ENCODE results near the gene DARS2. TPM values are rescaled to one million over a fixed set of nuclear protein-coding genes. Genes with fewer than 3 reads are reported as not detected.
A peak's percentile ranks its signal among the peaks of the same experiment; 100 is the strongest.
"Not testable (repeated sequence)": the region's sequence is repeated elsewhere in the genome, so short reads cannot be mapped to it uniquely, and the experiment has no call there.

Gene DARS2
- polyA plus RNA-seq, 3 donors, result 3.2 to 8.2 (median 6.2) TPM

- H3K9ac ChIP-seq (ENCODE audit: insufficient read depth, low read length, poor library complexity, severe bottlenecking), result no peak overlapping the region
- H3K27me3 ChIP-seq (ENCODE audit: control insufficient read depth in 2 of 2, insufficient read depth in 2 of 2, low read length in 2 of 2), result no peaks in the 10 kb centered on the region
- H4K20me1 ChIP-seq (ENCODE audit: insufficient read depth, low read length), result no peaks in the 10 kb centered on the region
- intact Hi-C loops (cut with micrococcal nuclease), result no loop called here
- no peaks in the 10 kb centered on the region for H3K79me2 ChIP-seq (ENCODE audit: insufficient read depth, low read length)
- H3K4me3 ChIP-seq (replicated peaks in 1 of 3; ENCODE audit: low read depth in 2 of 3, low read length in 3 of 3), result no peak overlapping the region
- Mint-ChIP-seq H3K27ac (no peak overlapping the region), H3K36me3 (peaks cover 53 to 80% of the 10 kb centered on the region in 2 donors), H3K4me1 (no peaks in the 10 kb centered on the region), H3K4me3 (no peak overlapping the region), H3K27me3 (ENCODE audit: low read depth in 3 of 3) (no peaks in the 10 kb centered on the region), H3K9me3 (no peaks in the 10 kb centered on the region)
- TF ChIP-seq CTCF (IDR thresholded peaks at IDR 0.05), result no peak
- no peak for DNase-seq
- H2AFZ ChIP-seq (ENCODE audit: insufficient read depth, low read depth, low read length, poor library complexity, severe bottlenecking), result no peak overlapping the region
- H3K9me3 ChIP-seq (replicated peaks in 1 of 2; ENCODE audit: control insufficient read depth in 1 of 2, insufficient read depth in 1 of 2, low read length in 2 of 2), result no peaks in the 10 kb centered on the region
- WGBS (ENCODE audit: insufficient coverage), result no CpG with 5 or more reads among the region's 2 CpGs
- H3K4me2 ChIP-seq (replicated peaks; ENCODE audit: extremely low read depth, low read length, poor library complexity, severe bottlenecking), result no peak overlapping the region
- peaks cover 55 to 82% of the 10 kb centered on the region in 2 donors for H3K36me3 ChIP-seq (replicated peaks in 1 of 2; ENCODE audit: control insufficient read depth in 1 of 2, insufficient read depth in 2 of 2, low read length in 2 of 2)
- no peak overlapping the region for H3K27ac ChIP-seq (ENCODE audit: low read depth in 1 of 2, low read length in 2 of 2)
- no peaks in the 10 kb centered on the region for H3K4me1 ChIP-seq (ENCODE audit: control insufficient read depth in 1 of 2, insufficient read depth in 2 of 2, low read length in 2 of 2)
Observed at GRCh38 chr1:173856903-173857302, 32.4 kb downstream of the DARS2 start.

- no peaks in the 10 kb centered on the region for H3K4me1 ChIP-seq (ENCODE audit: control insufficient read depth in 1 of 2, insufficient read depth in 2 of 2, low read length in 2 of 2)
- H3K4me3 Mint-ChIP-seq, result no peak overlapping the region
- no peak overlapping the region for H3K4me2 ChIP-seq (replicated peaks; ENCODE audit: extremely low read depth, low read length, poor library complexity, severe bottlenecking)
- no peak overlapping the region for H3K9ac ChIP-seq (ENCODE audit: insufficient read depth, low read length, poor library complexity, severe bottlenecking)
- H3K36me3 Mint-ChIP-seq, result peaks cover 52 to 82% of the 10 kb centered on the region in 2 donors
- no peaks in the 10 kb centered on the region for H3K9me3 ChIP-seq (replicated peaks in 1 of 2; ENCODE audit: control insufficient read depth in 1 of 2, insufficient read depth in 1 of 2, low read length in 2 of 2)
- no peaks in the 10 kb centered on the region for H3K9me3 Mint-ChIP-seq
- H3K36me3 ChIP-seq (replicated peaks in 1 of 2; ENCODE audit: control insufficient read depth in 1 of 2, insufficient read depth in 2 of 2, low read length in 2 of 2), result peaks cover 56 to 82% of the 10 kb centered on the region in 2 donors
- no peak for TF ChIP-seq CTCF (IDR thresholded peaks at IDR 0.05)
- intact Hi-C loops (cut with micrococcal nuclease), result no loop called here
- H3K27me3 ChIP-seq (ENCODE audit: control insufficient read depth in 2 of 2, insufficient read depth in 2 of 2, low read length in 2 of 2), result no peaks in the 10 kb centered on the region
- no peak overlapping the region for H3K27ac ChIP-seq (ENCODE audit: low read depth in 1 of 2, low read length in 2 of 2)
- H3K4me1 Mint-ChIP-seq, result no peaks in the 10 kb centered on the region
- H3K4me3 ChIP-seq (replicated peaks in 1 of 3; ENCODE audit: low read depth in 2 of 3, low read length in 3 of 3), result no peak overlapping the region
- peak overlapping the region in 1 of 7 donors; percentile 3 for H3K27ac Mint-ChIP-seq
- H4K20me1 ChIP-seq (ENCODE audit: insufficient read depth, low read length), result no peaks in the 10 kb centered on the region
- no peak for DNase-seq
- no peak overlapping the region for H2AFZ ChIP-seq (ENCODE audit: insufficient read depth, low read depth, low read length, poor library complexity, severe bottlenecking)
- 93% methylated on average over 2 of the region's 4 CpGs for WGBS (ENCODE audit: insufficient coverage)
- no peaks in the 10 kb centered on the region for H3K27me3 Mint-ChIP-seq (ENCODE audit: low read depth in 3 of 3)
- H3K79me2 ChIP-seq (ENCODE audit: insufficient read depth, low read length), result no peaks in the 10 kb centered on the region
Observed at GRCh38 chr1:173857363-173857917, 33.0 kb downstream of the DARS2 start.

GRCh38 chr1:173859547-173859946 is 35.1 kb downstream of the DARS2 start:
- H3K27me3 ChIP-seq (ENCODE audit: control insufficient read depth in 2 of 2, insufficient read depth in 2 of 2, low read length in 2 of 2); H3K27ac ChIP-seq (ENCODE audit: low read depth in 1 of 2, low read length in 2 of 2); H3K9ac ChIP-seq (ENCODE audit: insufficient read depth, low read length, poor library complexity, severe bottlenecking); H3K9me3 Mint-ChIP-seq; H2AFZ ChIP-seq (ENCODE audit: insufficient read depth, low read depth, low read length, poor library complexity, severe bottlenecking); H3K4me1 ChIP-seq (ENCODE audit: control insufficient read depth in 1 of 2, insufficient read depth in 2 of 2, low read length in 2 of 2); DNase-seq; H3K4me3 ChIP-seq (replicated peaks in 1 of 3; ENCODE audit: low read depth in 2 of 3, low read length in 3 of 3); intact Hi-C loops (cut with micrococcal nuclease); H3K4me2 ChIP-seq (replicated peaks; ENCODE audit: extremely low read depth, low read length, poor library complexity, severe bottlenecking); H3K79me2 ChIP-seq (ENCODE audit: insufficient read depth, low read length); H3K9me3 ChIP-seq (replicated peaks in 1 of 2; ENCODE audit: control insufficient read depth in 1 of 2, insufficient read depth in 1 of 2, low read length in 2 of 2); H3K4me3 Mint-ChIP-seq; H3K27me3 Mint-ChIP-seq (ENCODE audit: low read depth in 3 of 3); H3K4me1 Mint-ChIP-seq: not testable (repeated sequence)
- Histone ChIP-seq H3K36me3 (replicated peaks in 1 of 2; ENCODE audit: control insufficient read depth in 1 of 2, insufficient read depth in 2 of 2, low read length in 2 of 2) (peaks cover 58 to 82% of the 10 kb centered on the region in 2 donors), H4K20me1 (ENCODE audit: insufficient read depth, low read length) (peaks cover 14% of the 10 kb centered on the region)
- peak overlapping the region in 1 of 7 donors; percentile 25 for H3K27ac Mint-ChIP-seq
- 100% methylated on average over 2 of the region's 5 CpGs for WGBS (ENCODE audit: insufficient coverage)
- H3K36me3 Mint-ChIP-seq, result peaks cover 56 to 83% of the 10 kb centered on the region in 2 donors

Data from CD14-positive monocyte (primary cell).